Liver (tissue), 9 donors: ENCODE measurements around the gene AXDND1. TPM values are rescaled to one million over a fixed set of nuclear protein-coding genes. Genes with fewer than 3 reads are reported as not detected.
A peak's percentile ranks its signal among the peaks of the same experiment; 100 is the strongest.

Experiments
- DNase-seq: peaks from one replicate; pipeline ENCODE4 v3.0.0-alpha.2; 2017; ENCODE audit warnings: low spot score
- H3K27ac ChIP-seq, 2 donors: one replicate each; pipeline ENCODE4 v1.7.0; 2013; ENCODE audit warnings: inconsistent platforms in 2 of 2, low read length in 2 of 2, control low read depth in 1 of 2, low read depth in 1 of 2, mild to moderate bottlenecking in 1 of 2
- H3K27me3 ChIP-seq, 4 donors: one replicate each; pipeline versions ENCODE4 v1.6.1 to v1.7.0; 2013; ENCODE audit warnings: low read length in 3 of 4, inconsistent platforms in 1 of 4, mild to moderate bottlenecking in 1 of 4, moderate library complexity in 1 of 4; ENCODE audit not compliant: control insufficient read depth in 4 of 4, insufficient read depth in 4 of 4
- H3K36me3 ChIP-seq, 4 donors: one replicate each; pipeline versions ENCODE4 v1.6.1 to v1.7.0; 2013; ENCODE audit warnings: low read length in 3 of 4, mild to moderate bottlenecking in 3 of 4, low read depth in 1 of 4, moderate library complexity in 1 of 4; ENCODE audit not compliant: control insufficient read depth in 4 of 4, insufficient read depth in 3 of 4
- H3K4me1 ChIP-seq, 4 donors: one replicate each; pipeline versions ENCODE4 v1.6.1 to v1.7.0; 2013; ENCODE audit warnings: low read length in 3 of 4, mild to moderate bottlenecking in 3 of 4, moderate library complexity in 1 of 4; ENCODE audit not compliant: control insufficient read depth in 4 of 4, insufficient read depth in 4 of 4
- H3K4me3 ChIP-seq, 3 donors: one replicate each; pipeline versions ENCODE4 v1.6.1 to v1.7.0; 2013; ENCODE audit warnings: low read length in 3 of 3, control low read depth in 1 of 3, low read depth in 1 of 3, mild to moderate bottlenecking in 1 of 3
- H3K9ac ChIP-seq, 2 donors: one replicate each; pipeline ENCODE4 v1.7.0; 2013; ENCODE audit warnings: low read length in 2 of 2, mild to moderate bottlenecking in 2 of 2, moderate library complexity in 2 of 2, control low read depth in 1 of 2, low read depth in 1 of 2
- H3K9me3 ChIP-seq, 4 donors: one replicate each; pipeline versions ENCODE4 v1.6.1 to v1.7.0; 2013; ENCODE audit warnings: low read length in 3 of 4; ENCODE audit not compliant: control insufficient read depth in 4 of 4
- EGR1 ChIP-seq, 2 donors: IDR thresholded peaks; 2 replicates each; pipeline ENCODE4 v1.6.1; 2016 to 2018; ENCODE audit warnings: antibody characterized with exemption in 2 of 2, low read depth in 2 of 2
- FOXA1 ChIP-seq: IDR thresholded peaks from 2 replicates; pipeline ENCODE4 v1.6.1; 2016; ENCODE audit warnings: antibody characterized with exemption
- GABPA ChIP-seq, 2 donors: IDR thresholded peaks in 1 of 2; conservative IDR thresholded peaks in 1 of 2; 2 replicates each; pipeline ENCODE4 v1.6.1; 2016; ENCODE audit warnings: antibody characterized with exemption in 2 of 2, mild to moderate bottlenecking in 1 of 2, moderate library complexity in 1 of 2
- HNF4A ChIP-seq, 2 donors: conservative IDR thresholded peaks; 2 replicates each; pipeline ENCODE4 v1.6.1; 2016; ENCODE audit warnings: antibody characterized with exemption in 2 of 2, mild to moderate bottlenecking in 2 of 2
- HNF4G ChIP-seq: IDR thresholded peaks from 2 replicates; pipeline ENCODE4 v1.6.1; 2016; ENCODE audit warnings: antibody characterized with exemption
- JUND ChIP-seq, 2 donors: IDR thresholded peaks; 2 replicates each; pipeline ENCODE4 v1.6.1; 2016; ENCODE audit warnings: antibody characterized with exemption in 2 of 2
- NR2F2 ChIP-seq: IDR thresholded peaks from 2 replicates; pipeline ENCODE4 v1.6.1; 2016; ENCODE audit warnings: antibody characterized with exemption
- RAD21 ChIP-seq, 2 donors: IDR thresholded peaks; 2 replicates each; pipeline ENCODE4 v1.6.1; 2016; ENCODE audit warnings: antibody characterized with exemption in 2 of 2, mild to moderate bottlenecking in 2 of 2
- RXRA ChIP-seq, 2 donors: IDR thresholded peaks; 2 replicates each; pipeline ENCODE4 v1.6.1; 2017 to 2018; ENCODE audit warnings: antibody characterized with exemption in 2 of 2, mild to moderate bottlenecking in 1 of 2
- SP1 ChIP-seq: IDR thresholded peaks from 2 replicates; pipeline ENCODE4 v1.6.1; 2018; ENCODE audit warnings: antibody characterized with exemption, mild to moderate bottlenecking
- TAF1 ChIP-seq: conservative IDR thresholded peaks from 2 replicates; pipeline ENCODE4 v1.6.1; 2016; ENCODE audit warnings: antibody characterized with exemption, mild to moderate bottlenecking
- YY1 ChIP-seq: IDR thresholded peaks from 2 replicates; pipeline ENCODE4 v1.6.1; 2016; ENCODE audit warnings: antibody characterized with exemption, mild to moderate bottlenecking
- WGBS: extraction: QIAGEN DNeasy Blood & Tissue Kit; methylation state at CpG from one replicate; pipeline ENCODE4 v1.1.7; 2013; 5-methylcytosine and 5-hydroxymethylcytosine counted together
- polyA plus RNA-seq, 2 donors: library from polyadenylated mRNA; stranded (reverse) in 1 of 2; unstranded in 1 of 2; fragments of 200-250 nt in 1 of 2; fragments of >200 nt in 1 of 2; fragmentation: Nextera tagmentation in 1 of 2; extraction: Ambion mirVana in 1 of 2; gene quantifications; one replicate each; pipeline versions ENCODE4 v1.2.1 to v1.2.3, GENCODE V29; 2013 to 2015
- total RNA-seq, 2 donors: library from RNA; depleted of rRNA; stranded (reverse); fragments of >200 nt; gene quantifications; one replicate each; pipeline ENCODE4 v1.2.3, GENCODE V29; 2014
- TF ChIP-seq, protein P1 (sequence below): IDR thresholded peaks from 2 replicates; pipeline ENCODE4 v1.6.1; 2016; ENCODE audit warnings: antibody characterized with exemption
- TF ChIP-seq, protein P2 (sequence below): IDR thresholded peaks from 2 replicates; pipeline ENCODE4 v1.6.1; 2016; ENCODE audit warnings: antibody characterized with exemption
- TF ChIP-seq, protein P3 (sequence below): IDR thresholded peaks from 2 replicates; pipeline ENCODE4 v1.6.1; 2016; ENCODE audit warnings: antibody characterized with exemption
- TF ChIP-seq, protein P4 (sequence below): IDR thresholded peaks from 2 replicates; pipeline ENCODE4 v1.6.1; 2016; ENCODE audit warnings: antibody characterized with exemption, mild to moderate bottlenecking
- TF ChIP-seq, protein P5 (sequence below): fragments of 150-350 bp; IDR thresholded peaks from 2 replicates; pipeline ENCODE4 v1.5.1; 2017; ENCODE audit warnings: improper control_type of control experiment, low read depth, low read length; ENCODE audit not compliant: missing input control
- donor health status: healthy.
- donor health status: healthy.
- donor health status: healthy.
- donor health status: healthy.
- donor health status: healthy.

Gene AXDND1
- total and polyA plus RNA-seq, 4 donors = 0.25 TPM; not detected in 3

DNA sequence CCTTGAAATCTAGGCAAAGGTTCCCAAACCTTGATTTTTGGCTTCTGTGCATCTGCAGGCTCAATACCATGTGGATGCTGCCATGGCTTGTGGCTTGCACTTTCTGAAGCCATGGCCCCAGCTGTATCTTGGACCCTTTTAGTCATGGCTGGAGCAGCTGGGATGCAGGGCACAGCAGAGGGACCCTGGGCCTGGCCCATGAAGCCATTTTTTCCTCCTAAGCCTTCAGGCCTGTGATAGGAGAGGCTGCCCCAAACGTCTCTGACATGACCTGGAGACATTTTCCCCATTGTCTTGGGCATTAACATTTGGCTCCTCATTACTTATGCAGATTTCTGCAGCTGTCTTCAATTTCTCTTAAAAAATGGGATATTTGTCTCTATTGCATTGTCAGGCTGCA is 112.6 kb downstream of the AXDND1 start:
- H3K4me1 ChIP-seq = no peaks in the 10 kb centered on the region
- H3K9me3 ChIP-seq = peaks cover 4 to 27% (median 10%) of the 10 kb centered on the region in 4 donors
- WGBS = 21% methylated on average over 1 of the region's 1 CpG
- peak overlapping the region in 1 of 3 donors; percentile 8 for H3K4me3 ChIP-seq
- TF ChIP-seq, protein P1, sequence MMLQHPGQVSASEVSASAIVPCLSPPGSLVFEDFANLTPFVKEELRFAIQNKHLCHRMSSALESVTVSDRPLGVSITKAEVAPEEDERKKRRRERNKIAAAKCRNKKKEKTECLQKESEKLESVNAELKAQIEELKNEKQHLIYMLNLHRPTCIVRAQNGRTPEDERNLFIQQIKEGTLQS = no peak
- TF ChIP-seq HNF4A (conservative IDR thresholded peaks at IDR 0.05) (no peak), HNF4G (no peak), SP1 (no peak), GABPA (IDR thresholded peaks at IDR 0.05 in 1 of 2, conservative IDR thresholded peaks at IDR 0.05 in 1 of 2) (no peak), RXRA (IDR thresholded peaks at IDR 0.05) (no peak), EGR1 (IDR thresholded peaks at IDR 0.05; ENCODE audit: low read depth in 2 of 2) (no peak), FOXA1 (no peak), NR2F2 (no peak), YY1 (no peak), TAF1 (no peak)
- TF ChIP-seq, protein P2, sequence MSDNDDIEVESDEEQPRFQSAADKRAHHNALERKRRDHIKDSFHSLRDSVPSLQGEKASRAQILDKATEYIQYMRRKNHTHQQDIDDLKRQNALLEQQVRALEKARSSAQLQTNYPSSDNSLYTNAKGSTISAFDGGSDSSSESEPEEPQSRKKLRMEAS = no peak
- TF ChIP-seq, protein P3, sequence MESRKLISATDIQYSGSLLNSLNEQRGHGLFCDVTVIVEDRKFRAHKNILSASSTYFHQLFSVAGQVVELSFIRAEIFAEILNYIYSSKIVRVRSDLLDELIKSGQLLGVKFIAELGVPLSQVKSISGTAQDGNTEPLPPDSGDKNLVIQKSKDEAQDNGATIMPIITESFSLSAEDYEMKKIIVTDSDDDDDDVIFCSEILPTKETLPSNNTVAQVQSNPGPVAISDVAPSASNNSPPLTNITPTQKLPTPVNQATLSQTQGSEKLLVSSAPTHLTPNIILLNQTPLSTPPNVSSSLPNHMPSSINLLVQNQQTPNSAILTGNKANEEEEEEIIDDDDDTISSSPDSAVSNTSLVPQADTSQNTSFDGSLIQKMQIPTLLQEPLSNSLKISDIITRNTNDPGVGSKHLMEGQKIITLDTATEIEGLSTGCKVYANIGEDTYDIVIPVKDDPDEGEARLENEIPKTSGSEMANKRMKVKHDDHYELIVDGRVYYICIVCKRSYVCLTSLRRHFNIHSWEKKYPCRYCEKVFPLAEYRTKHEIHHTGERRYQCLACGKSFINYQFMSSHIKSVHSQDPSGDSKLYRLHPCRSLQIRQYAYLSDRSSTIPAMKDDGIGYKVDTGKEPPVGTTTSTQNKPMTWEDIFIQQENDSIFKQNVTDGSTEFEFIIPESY = no peak
- TF ChIP-seq, protein P4, sequence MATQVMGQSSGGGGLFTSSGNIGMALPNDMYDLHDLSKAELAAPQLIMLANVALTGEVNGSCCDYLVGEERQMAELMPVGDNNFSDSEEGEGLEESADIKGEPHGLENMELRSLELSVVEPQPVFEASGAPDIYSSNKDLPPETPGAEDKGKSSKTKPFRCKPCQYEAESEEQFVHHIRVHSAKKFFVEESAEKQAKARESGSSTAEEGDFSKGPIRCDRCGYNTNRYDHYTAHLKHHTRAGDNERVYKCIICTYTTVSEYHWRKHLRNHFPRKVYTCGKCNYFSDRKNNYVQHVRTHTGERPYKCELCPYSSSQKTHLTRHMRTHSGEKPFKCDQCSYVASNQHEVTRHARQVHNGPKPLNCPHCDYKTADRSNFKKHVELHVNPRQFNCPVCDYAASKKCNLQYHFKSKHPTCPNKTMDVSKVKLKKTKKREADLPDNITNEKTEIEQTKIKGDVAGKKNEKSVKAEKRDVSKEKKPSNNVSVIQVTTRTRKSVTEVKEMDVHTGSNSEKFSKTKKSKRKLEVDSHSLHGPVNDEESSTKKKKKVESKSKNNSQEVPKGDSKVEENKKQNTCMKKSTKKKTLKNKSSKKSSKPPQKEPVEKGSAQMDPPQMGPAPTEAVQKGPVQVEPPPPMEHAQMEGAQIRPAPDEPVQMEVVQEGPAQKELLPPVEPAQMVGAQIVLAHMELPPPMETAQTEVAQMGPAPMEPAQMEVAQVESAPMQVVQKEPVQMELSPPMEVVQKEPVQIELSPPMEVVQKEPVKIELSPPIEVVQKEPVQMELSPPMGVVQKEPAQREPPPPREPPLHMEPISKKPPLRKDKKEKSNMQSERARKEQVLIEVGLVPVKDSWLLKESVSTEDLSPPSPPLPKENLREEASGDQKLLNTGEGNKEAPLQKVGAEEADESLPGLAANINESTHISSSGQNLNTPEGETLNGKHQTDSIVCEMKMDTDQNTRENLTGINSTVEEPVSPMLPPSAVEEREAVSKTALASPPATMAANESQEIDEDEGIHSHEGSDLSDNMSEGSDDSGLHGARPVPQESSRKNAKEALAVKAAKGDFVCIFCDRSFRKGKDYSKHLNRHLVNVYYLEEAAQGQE = no peak
- no peaks in the 10 kb centered on the region for H3K36me3 ChIP-seq
- DNase-seq = no peak
- H3K27me3 ChIP-seq = no peaks in the 10 kb centered on the region
- H3K9ac ChIP-seq = no peak overlapping the region
- no peak overlapping the region for H3K27ac ChIP-seq

DNA sequence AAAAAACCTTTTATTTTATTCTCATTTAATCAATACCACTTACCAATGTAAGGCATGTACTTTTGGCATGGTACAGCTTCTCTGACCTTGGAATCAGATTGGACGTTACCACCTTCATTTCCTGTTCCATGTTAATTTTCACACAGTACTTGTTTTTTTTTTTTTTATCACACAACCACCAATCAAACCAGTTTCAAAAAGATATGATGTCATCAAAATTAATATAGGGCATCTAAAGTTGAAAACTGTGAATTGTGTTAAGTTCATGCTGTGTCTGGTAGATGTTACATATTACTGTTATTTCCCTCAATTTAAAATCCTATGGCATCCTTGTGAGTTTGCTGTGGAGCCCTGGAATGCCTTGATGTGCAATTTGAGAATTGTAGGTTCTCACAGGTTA is 124.8 kb downstream of the AXDND1 start:
- Histone ChIP-seq H3K27me3 (no peaks in the 10 kb centered on the region), H3K4me3 (no peak overlapping the region), H3K36me3 (no peaks in the 10 kb centered on the region), H3K4me1 (no peaks in the 10 kb centered on the region), H3K9me3 (peaks cover 0 to 7% (median 3%) of the 10 kb centered on the region in 4 donors), H3K9ac (no peak overlapping the region), H3K27ac (no peak overlapping the region)
- TF ChIP-seq JUND (IDR thresholded peaks at IDR 0.05) = no peak
- TF ChIP-seq, protein P5, sequence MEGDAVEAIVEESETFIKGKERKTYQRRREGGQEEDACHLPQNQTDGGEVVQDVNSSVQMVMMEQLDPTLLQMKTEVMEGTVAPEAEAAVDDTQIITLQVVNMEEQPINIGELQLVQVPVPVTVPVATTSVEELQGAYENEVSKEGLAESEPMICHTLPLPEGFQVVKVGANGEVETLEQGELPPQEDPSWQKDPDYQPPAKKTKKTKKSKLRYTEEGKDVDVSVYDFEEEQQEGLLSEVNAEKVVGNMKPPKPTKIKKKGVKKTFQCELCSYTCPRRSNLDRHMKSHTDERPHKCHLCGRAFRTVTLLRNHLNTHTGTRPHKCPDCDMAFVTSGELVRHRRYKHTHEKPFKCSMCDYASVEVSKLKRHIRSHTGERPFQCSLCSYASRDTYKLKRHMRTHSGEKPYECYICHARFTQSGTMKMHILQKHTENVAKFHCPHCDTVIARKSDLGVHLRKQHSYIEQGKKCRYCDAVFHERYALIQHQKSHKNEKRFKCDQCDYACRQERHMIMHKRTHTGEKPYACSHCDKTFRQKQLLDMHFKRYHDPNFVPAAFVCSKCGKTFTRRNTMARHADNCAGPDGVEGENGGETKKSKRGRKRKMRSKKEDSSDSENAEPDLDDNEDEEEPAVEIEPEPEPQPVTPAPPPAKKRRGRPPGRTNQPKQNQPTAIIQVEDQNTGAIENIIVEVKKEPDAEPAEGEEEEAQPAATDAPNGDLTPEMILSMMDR = no peak
- no peak for TF ChIP-seq HNF4A (conservative IDR thresholded peaks at IDR 0.05)
- no peak for TF ChIP-seq SP1
- TF ChIP-seq RAD21 (IDR thresholded peaks at IDR 0.05) = no peak
- TF ChIP-seq EGR1 (IDR thresholded peaks at IDR 0.05; ENCODE audit: low read depth in 2 of 2) = no peak
- TF ChIP-seq NR2F2 = no peak
- TF ChIP-seq FOXA1 = no peak
- TF ChIP-seq, protein P3 = no peak
- TF ChIP-seq TAF1 = no peak
- TF ChIP-seq GABPA (IDR thresholded peaks at IDR 0.05 in 1 of 2, conservative IDR thresholded peaks at IDR 0.05 in 1 of 2) = no peak
- no peak for TF ChIP-seq HNF4G
- TF ChIP-seq, protein P2 = no peak
- TF ChIP-seq, protein P4 = no peak
- no peak for DNase-seq
- WGBS = 54% methylated on average over 1 of the region's 1 CpG
